ENCODE results near the gene NHP2.

DNA sequence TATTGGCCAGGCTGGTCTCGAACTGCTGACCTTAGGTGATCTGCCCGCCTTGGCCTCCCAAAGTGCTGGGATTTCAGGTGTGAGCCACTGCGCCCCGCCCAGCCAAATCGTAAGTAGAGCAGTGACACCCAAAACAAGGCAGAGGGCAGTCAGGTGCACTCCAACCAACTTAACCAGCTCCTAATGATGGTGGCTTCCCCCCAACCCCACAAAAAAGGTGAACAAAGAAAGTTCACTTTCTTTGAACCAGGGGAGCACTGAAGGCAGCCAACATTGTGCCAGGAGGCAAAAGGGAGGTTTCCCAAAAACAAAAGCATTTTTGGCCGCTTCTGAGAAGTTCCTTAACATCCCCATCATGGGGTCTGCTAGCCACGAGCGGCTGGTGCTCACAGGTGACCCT lies 23.9 kb upstream of the NHP2 start:
- TF ChIP-seq, protein P1, sequence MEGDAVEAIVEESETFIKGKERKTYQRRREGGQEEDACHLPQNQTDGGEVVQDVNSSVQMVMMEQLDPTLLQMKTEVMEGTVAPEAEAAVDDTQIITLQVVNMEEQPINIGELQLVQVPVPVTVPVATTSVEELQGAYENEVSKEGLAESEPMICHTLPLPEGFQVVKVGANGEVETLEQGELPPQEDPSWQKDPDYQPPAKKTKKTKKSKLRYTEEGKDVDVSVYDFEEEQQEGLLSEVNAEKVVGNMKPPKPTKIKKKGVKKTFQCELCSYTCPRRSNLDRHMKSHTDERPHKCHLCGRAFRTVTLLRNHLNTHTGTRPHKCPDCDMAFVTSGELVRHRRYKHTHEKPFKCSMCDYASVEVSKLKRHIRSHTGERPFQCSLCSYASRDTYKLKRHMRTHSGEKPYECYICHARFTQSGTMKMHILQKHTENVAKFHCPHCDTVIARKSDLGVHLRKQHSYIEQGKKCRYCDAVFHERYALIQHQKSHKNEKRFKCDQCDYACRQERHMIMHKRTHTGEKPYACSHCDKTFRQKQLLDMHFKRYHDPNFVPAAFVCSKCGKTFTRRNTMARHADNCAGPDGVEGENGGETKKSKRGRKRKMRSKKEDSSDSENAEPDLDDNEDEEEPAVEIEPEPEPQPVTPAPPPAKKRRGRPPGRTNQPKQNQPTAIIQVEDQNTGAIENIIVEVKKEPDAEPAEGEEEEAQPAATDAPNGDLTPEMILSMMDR (IDR thresholded peaks at IDR 0.05) = no peak
- no peak for TF ChIP-seq POLR2A (IDR thresholded peaks at IDR 0.05)
